ENCODE results near the gene ZBTB7C. TPM values are rescaled to one million over a fixed set of nuclear protein-coding genes. Genes with fewer than 3 reads are reported as not detected.

The ZBTB7C gene
- total RNA-seq, 1 donor from 2014 or later = 0.17 TPM

GRCh38 chr18:48009116-48009745 is 400.0 kb downstream of the ZBTB7C start:
- DNase-seq (ENCODE audit: low read depth) = no peak
- no peak for TF ChIP-seq CTCF (conservative IDR thresholded peaks at IDR 0.05; ENCODE audit: low read depth, low read length)

GRCh38 chr18:48007955-48008701 is 401.1 kb downstream of the ZBTB7C start:
- peak overlapping the region; percentile 69 for H3K4me3 ChIP-seq (ENCODE audit: low read depth, low read length)
- TF ChIP-seq CTCF (conservative IDR thresholded peaks at IDR 0.05; ENCODE audit: low read depth, low read length) = peak; percentile 44
- DNase-seq (ENCODE audit: low read depth) = no peak

More at GRCh38 chr18:48009116-48009745, 400.0 kb downstream of the ZBTB7C start:
- H3K4me3 ChIP-seq (ENCODE audit: low read depth, low read length) = no peak overlapping the region

GRCh38 chr18:48007381-48007780 is 401.8 kb downstream of the ZBTB7C start:
- no peak overlapping the region for H3K4me3 ChIP-seq (ENCODE audit: low read depth, low read length)
- TF ChIP-seq CTCF (conservative IDR thresholded peaks at IDR 0.05; ENCODE audit: low read depth, low read length) = no peak
- no peak for DNase-seq (ENCODE audit: low read depth)

GRCh38 chr18:48006415-48007175 is 402.6 kb downstream of the ZBTB7C start:
- no peak for TF ChIP-seq CTCF (conservative IDR thresholded peaks at IDR 0.05; ENCODE audit: low read depth, low read length)
- DNase-seq (ENCODE audit: low read depth) = no peak
- H3K4me3 ChIP-seq (ENCODE audit: low read depth, low read length) = no peak overlapping the region

GRCh38 chr18:48004577-48004976 is 404.6 kb downstream of the ZBTB7C start:
- TF ChIP-seq CTCF (conservative IDR thresholded peaks at IDR 0.05; ENCODE audit: low read depth, low read length) = no peak
- no peak overlapping the region for H3K4me3 ChIP-seq (ENCODE audit: low read depth, low read length)
- DNase-seq (ENCODE audit: low read depth) = no peak

GRCh38 chr18:48003426-48004349 is 405.5 kb downstream of the ZBTB7C start:
- DNase-seq (ENCODE audit: low read depth) = peak; percentile 64
- TF ChIP-seq CTCF (conservative IDR thresholded peaks at IDR 0.05; ENCODE audit: low read depth, low read length) = no peak
- no peak overlapping the region for H3K4me3 ChIP-seq (ENCODE audit: low read depth, low read length)

Data from epithelial cell of proximal tubule (primary cell).